Smooth muscle cell (in vitro differentiated cells): ENCODE results near the gene TKTL1. TPM values are rescaled to one million over a fixed set of nuclear protein-coding genes. Genes with fewer than 3 reads are reported as not detected.
"Not testable (repeated sequence)": the region's sequence is repeated elsewhere in the genome, so short reads cannot be mapped to it uniquely, and the experiment has no call there.

Experiments
- DNase-seq: peaks from one replicate; lab custom pipeline; 2025; ENCODE audit not compliant: unreplicated experiment; lab: John Stamatoyannopoulos, UW
- H2AFZ ChIP-seq: fragments of 200-600 bp; sonication (generic); 2 replicates; pipeline ENCODE4 v1.6.0; 2016; ENCODE audit warnings: antibody characterized with exemption, low read depth, mild to moderate bottlenecking
- H3F3A ChIP-seq: fragments of 200-600 bp; sonication (generic); 2 replicates; pipeline ENCODE4 v1.6.0; 2017; ENCODE audit warnings: antibody characterized with exemption, low read depth
- H3K27ac ChIP-seq: fragments of 200-600 bp; sonication (generic); 2 replicates; pipeline ENCODE4 v1.5.1; 2016; ENCODE audit warnings: low read depth, mild to moderate bottlenecking
- H3K27me3 ChIP-seq: fragments of 200-600 bp; sonication (generic); 2 replicates; pipeline ENCODE4 v1.6.1; 2016; ENCODE audit warnings: low read depth, mild to moderate bottlenecking
- H3K36me3 ChIP-seq: fragments of 200-600 bp; sonication (generic); 2 replicates; pipeline ENCODE4 v1.5.1; 2016; ENCODE audit warnings: low read depth
- H3K4me1 ChIP-seq: fragments of 200-600 bp; sonication (generic); 2 replicates; pipeline ENCODE4 v1.5.1; 2016; ENCODE audit warnings: low read depth
- H3K4me2 ChIP-seq: fragments of 200-600 bp; sonication (generic); 2 replicates; pipeline ENCODE4 v1.6.0; 2016; ENCODE audit warnings: mild to moderate bottlenecking
- H3K4me3 ChIP-seq: fragments of 200-600 bp; sonication (generic); 2 replicates; pipeline ENCODE4 v1.5.1; 2016; ENCODE audit warnings: mild to moderate bottlenecking
- H3K79me2 ChIP-seq: fragments of 200-600 bp; sonication (generic); 2 replicates; pipeline ENCODE4 v1.6.0; 2016; ENCODE audit warnings: low read depth, mild to moderate bottlenecking
- H3K9ac ChIP-seq: fragments of 200-600 bp; sonication (generic); 2 replicates; pipeline ENCODE4 v1.6.0; 2016; ENCODE audit warnings: low read depth
- H3K9me3 ChIP-seq: fragments of 200-600 bp; sonication (generic); replicated peaks from 2 replicates; pipeline ENCODE4 v1.5.1; 2016; ENCODE audit warnings: low read depth
- H4K20me1 ChIP-seq: fragments of 200-600 bp; sonication (generic); 2 replicates; pipeline ENCODE4 v1.6.0; 2016; ENCODE audit warnings: low read depth
- whole genome bisulfite sequencing: methylation state at CpG from one replicate; pipeline ENCODE4 v1.1.7; 2016; ENCODE audit warnings: low lambda C conversion rate; 5-methylcytosine and 5-hydroxymethylcytosine counted together
- polyA plus RNA-seq: library from polyadenylated mRNA; unstranded; fragments of >200 nt; fragmentation: Nextera tagmentation; extraction: Ambion mirVana; gene quantifications from 2 replicates; pipeline ENCODE4 v1.2.1, GENCODE V29; 2016
- total RNA-seq: library from RNA; depleted of rRNA; stranded (reverse); fragments of >200 nt; gene quantifications from 2 replicates; pipeline ENCODE4 v1.2.3, GENCODE V29; 2014
- TF ChIP-seq, protein P1 (sequence below): fragments of 200-600 bp; sonication (generic); IDR thresholded peaks from 2 replicates; pipeline ENCODE4 v1.5.1; 2017; ENCODE audit warnings: borderline replicate concordance, mild to moderate bottlenecking, antibody characterized with exemption; ENCODE audit not compliant: insufficient read depth, poor library complexity, severe bottlenecking

Gene TKTL1, protein sequence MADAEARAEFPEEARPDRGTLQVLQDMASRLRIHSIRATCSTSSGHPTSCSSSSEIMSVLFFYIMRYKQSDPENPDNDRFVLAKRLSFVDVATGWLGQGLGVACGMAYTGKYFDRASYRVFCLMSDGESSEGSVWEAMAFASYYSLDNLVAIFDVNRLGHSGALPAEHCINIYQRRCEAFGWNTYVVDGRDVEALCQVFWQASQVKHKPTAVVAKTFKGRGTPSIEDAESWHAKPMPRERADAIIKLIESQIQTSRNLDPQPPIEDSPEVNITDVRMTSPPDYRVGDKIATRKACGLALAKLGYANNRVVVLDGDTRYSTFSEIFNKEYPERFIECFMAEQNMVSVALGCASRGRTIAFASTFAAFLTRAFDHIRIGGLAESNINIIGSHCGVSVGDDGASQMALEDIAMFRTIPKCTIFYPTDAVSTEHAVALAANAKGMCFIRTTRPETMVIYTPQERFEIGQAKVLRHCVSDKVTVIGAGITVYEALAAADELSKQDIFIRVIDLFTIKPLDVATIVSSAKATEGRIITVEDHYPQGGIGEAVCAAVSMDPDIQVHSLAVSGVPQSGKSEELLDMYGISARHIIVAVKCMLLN
- not detected in 2 replicates for total RNA-seq
- polyA plus RNA-seq = not detected in 2 replicates

DNA sequence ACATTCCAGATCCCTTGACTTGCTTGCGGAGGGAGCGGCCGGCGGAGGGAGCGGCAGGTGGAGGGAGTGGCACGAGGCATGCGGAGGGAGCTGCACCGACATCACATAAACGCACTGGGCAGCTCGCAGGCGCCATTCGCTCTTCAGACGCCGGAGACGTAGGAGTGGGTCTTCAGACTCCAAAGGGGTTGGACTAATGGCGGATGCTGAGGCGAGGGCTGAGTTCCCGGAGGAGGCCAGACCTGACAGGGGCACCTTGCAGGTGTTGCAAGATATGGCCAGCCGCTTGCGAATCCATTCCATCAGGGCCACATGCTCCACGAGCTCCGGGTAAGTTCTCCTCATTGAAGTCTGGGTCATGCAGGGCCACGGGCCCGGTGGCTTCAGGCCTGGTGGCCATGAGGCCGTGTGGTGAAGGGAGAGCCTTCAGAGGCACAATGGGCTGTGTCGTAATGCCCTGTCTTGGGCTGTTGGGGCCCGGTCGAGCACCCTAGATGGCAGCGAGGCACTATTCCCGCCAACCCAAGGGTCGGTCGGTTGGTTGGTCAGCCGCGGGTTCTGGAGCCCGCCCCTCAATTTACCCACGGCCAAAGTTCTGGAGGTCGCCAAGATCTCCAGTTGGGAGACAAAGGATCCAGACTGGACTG is at the start of gene TKTL1:
TSS of gene TKTL1 (plus strand) at position 132 of the 647 bp plus-strand sequence. CDS start at position 197, 65 bp downstream.
- no peaks in the 10 kb centered on the region for H3K36me3 ChIP-seq
- H3K79me2 ChIP-seq = no peaks in the 10 kb centered on the region
- no peaks in the 10 kb centered on the region for H4K20me1 ChIP-seq
- no peak within 1 kb of the TSS for H3K4me3 ChIP-seq
- H3K27ac ChIP-seq = no peak within 1 kb of the TSS
- no peaks in the 10 kb centered on the region for H3K27me3 ChIP-seq
- WGBS = 94% methylated on average over 36 of the region's 37 CpGs
- no peaks in the 10 kb centered on the region for H3K4me1 ChIP-seq
- H3K9ac ChIP-seq = no peak within 1 kb of the TSS
- H2AFZ ChIP-seq = no peak within 1 kb of the TSS
- no peaks in the 10 kb centered on the region for H3K9me3 ChIP-seq
- TF ChIP-seq, protein P1, sequence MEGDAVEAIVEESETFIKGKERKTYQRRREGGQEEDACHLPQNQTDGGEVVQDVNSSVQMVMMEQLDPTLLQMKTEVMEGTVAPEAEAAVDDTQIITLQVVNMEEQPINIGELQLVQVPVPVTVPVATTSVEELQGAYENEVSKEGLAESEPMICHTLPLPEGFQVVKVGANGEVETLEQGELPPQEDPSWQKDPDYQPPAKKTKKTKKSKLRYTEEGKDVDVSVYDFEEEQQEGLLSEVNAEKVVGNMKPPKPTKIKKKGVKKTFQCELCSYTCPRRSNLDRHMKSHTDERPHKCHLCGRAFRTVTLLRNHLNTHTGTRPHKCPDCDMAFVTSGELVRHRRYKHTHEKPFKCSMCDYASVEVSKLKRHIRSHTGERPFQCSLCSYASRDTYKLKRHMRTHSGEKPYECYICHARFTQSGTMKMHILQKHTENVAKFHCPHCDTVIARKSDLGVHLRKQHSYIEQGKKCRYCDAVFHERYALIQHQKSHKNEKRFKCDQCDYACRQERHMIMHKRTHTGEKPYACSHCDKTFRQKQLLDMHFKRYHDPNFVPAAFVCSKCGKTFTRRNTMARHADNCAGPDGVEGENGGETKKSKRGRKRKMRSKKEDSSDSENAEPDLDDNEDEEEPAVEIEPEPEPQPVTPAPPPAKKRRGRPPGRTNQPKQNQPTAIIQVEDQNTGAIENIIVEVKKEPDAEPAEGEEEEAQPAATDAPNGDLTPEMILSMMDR = no peak
- H3K4me2 ChIP-seq = no peak within 1 kb of the TSS
- H3F3A ChIP-seq = no peaks in the 10 kb centered on the region
- DNase-seq = no peak

DNA sequence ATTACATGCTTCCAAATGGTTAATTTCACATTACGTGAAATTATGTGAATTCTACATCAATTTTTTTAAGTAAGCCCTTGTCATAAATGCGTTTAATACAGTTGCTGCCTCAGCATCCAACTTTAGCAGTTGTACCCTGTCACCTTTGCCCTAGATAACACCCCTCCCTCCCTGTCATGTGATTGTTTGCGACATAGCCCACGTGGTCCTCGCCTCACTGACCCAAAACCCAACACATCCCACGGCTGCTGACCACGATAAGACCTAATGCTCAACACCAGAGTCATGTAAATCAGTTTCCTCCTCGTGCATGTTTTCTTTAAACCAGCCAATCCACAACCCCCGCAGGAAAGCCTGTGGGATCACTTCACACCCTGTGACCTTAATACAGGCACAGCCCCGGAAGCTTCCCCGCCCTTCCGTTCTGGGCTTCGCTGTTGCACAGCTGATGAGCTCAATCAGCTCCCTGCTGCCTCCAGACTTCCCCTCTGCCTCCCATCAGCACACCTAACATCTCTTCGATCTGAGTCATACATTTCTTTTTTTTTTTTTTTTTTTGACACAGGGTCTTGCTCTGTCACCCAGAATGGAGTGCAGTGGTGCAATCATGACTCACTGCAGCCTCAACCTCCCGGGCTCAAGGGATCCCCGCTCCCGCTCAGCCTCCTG is 48.1 kb upstream of the TKTL1 start:
- not testable (repeated sequence) for H2AFZ ChIP-seq, H3K27ac ChIP-seq, H3K4me2 ChIP-seq, H4K20me1 ChIP-seq, H3K27me3 ChIP-seq, H3F3A ChIP-seq, DNase-seq, H3K4me1 ChIP-seq, H3K79me2 ChIP-seq, H3K36me3 ChIP-seq, H3K9ac ChIP-seq, H3K9me3 ChIP-seq, H3K4me3 ChIP-seq
- no CpG with 5 or more reads among the region's 17 CpGs for WGBS

DNA sequence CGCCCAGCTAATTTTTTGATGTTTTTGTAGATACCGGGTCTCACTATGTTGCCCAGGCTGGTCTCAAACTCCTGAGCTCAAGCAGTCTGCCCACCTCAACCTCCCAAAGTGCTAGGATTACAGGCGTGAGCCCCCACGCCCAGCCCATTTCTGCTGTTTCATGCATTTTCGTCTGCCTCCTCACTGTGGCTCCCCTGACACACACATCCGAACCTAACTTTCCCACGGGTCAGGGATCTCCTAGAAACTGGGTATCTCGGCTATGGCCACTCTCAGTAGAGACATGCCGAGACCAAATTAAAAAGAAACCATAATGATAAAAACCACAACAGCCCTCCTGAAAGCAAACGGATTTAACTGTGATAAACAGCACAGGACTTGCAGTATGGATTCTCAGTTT is 47.5 kb upstream of the TKTL1 start:
- H3K27me3 ChIP-seq, H3K9ac ChIP-seq, H3K4me3 ChIP-seq, H4K20me1 ChIP-seq, H3K79me2 ChIP-seq, H3K4me2 ChIP-seq, H3K36me3 ChIP-seq, H2AFZ ChIP-seq, H3K27ac ChIP-seq, DNase-seq, H3K4me1 ChIP-seq, H3K9me3 ChIP-seq, H3F3A ChIP-seq: not testable (repeated sequence)
- no CpG with 5 or more reads among the region's 10 CpGs for WGBS

DNA sequence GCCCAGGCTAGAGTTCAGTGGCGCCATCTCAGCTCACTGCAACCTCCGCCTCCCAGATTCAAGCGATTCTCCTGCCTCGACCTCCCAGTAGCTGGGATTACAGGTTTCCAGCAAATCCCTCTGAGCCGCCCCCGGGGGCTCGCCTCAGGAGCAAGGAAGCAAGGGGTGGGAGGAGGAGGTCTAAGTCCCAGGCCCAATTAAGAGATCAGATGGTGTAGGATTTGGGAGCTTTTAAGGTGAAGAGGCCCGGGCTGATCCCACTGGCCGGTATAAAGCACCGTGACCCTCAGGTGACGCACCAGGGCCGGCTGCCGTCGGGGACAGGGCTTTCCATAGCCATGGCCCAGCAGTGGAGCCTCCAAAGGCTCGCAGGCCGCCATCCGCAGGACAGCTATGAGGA is 38.3 kb upstream of the TKTL1 start, which contains the start of gene OPN1MW3:
TSS of gene OPN1MW3 (plus strand) at position 301 of the 400 bp plus-strand sequence. CDS start at position 339, 38 bp downstream.
- not testable (repeated sequence) for H3K4me1 ChIP-seq, H3K4me3 ChIP-seq, H3K27ac ChIP-seq, H3K4me2 ChIP-seq, H3K79me2 ChIP-seq, DNase-seq, H3K9me3 ChIP-seq, H3F3A ChIP-seq, H3K9ac ChIP-seq, H3K36me3 ChIP-seq, H3K27me3 ChIP-seq, H4K20me1 ChIP-seq, H2AFZ ChIP-seq
- WGBS = no CpG with 5 or more reads among the region's 17 CpGs

DNA sequence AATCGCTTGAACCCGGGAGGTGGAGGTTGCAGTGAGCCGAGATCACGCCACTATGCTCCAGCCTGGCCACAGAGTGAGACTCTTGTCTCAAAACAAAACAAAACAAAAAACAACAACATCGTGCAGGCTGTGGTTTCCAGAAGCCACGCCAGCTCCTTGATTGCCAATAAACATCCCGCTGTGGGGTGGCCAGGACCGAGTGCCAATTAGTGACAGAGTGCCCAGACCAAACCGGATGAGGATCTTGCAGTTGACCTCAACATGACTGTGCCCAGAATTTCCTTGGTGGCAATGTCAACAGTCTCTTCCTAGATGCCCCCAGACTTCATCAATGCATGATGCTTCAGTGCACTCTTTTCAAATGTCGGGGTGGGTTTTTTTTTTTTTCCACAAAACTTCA is 36.9 kb upstream of the TKTL1 start:
- not testable (repeated sequence) for H3K4me3 ChIP-seq, H3F3A ChIP-seq, H3K4me2 ChIP-seq, H3K27ac ChIP-seq, H3K27me3 ChIP-seq, H4K20me1 ChIP-seq, H3K36me3 ChIP-seq, H3K9me3 ChIP-seq, H3K79me2 ChIP-seq, H2AFZ ChIP-seq, DNase-seq, H3K9ac ChIP-seq, H3K4me1 ChIP-seq
- no CpG with 5 or more reads among the region's 10 CpGs for WGBS

DNA sequence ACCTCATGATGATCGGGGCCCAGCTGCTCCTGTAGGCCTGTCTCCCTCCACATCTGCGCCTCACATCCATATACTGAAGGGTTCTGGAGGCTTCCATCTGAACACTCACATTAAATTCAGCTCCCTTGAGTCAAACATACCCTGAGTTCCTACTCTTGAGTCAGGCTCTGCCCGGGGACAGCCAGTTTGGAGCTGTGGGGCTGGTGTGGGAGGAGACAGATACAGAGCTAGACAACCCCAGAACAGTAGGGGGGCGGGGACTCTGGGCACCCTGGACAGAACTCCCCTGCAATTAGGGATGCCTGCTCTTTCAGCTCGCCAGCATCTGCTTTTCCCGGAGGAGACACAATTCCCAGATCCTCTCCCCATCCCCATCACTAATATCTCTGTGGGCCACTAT is 32.5 kb upstream of the TKTL1 start:
- not testable (repeated sequence) for H3K36me3 ChIP-seq

DNA sequence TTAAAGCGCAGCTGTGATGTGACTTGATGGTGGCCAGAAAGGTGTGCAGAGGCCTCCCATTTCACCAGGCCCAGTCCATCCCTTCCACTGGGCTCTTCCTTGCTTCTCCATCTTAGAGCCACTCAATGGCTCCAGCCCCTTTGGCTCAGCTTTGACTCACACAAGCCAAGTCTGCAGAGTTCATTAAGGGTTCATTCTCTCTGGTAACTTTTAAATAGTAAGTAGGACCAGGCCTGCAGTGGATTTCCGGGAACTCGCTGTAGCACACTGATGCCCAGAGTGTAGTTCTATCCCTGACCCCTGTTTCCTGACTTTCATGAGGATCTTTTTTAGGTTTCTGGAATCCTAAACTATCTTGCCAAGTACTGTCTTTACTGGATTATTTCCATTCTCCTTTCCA is 26.4 kb upstream of the TKTL1 start:
- H3K4me1 ChIP-seq, H3K36me3 ChIP-seq, H3K9me3 ChIP-seq, H4K20me1 ChIP-seq, H3K27me3 ChIP-seq, H3K9ac ChIP-seq, DNase-seq, H3F3A ChIP-seq, H3K4me3 ChIP-seq, H3K27ac ChIP-seq, H2AFZ ChIP-seq, H3K4me2 ChIP-seq, H3K79me2 ChIP-seq: not testable (repeated sequence)
- no CpG with 5 or more reads among the region's 3 CpGs for WGBS

More for the DNA sequence above, 32.5 kb upstream of the TKTL1 start:
- not testable (repeated sequence) for H2AFZ ChIP-seq, H3K4me1 ChIP-seq, H3K4me3 ChIP-seq, H3K4me2 ChIP-seq, H3K27me3 ChIP-seq, H3K9ac ChIP-seq, H3K79me2 ChIP-seq, H4K20me1 ChIP-seq, H3F3A ChIP-seq, H3K27ac ChIP-seq, DNase-seq, H3K9me3 ChIP-seq
- no CpG with 5 or more reads among the region's 6 CpGs for WGBS
